ENCODE measurements around the gene OSBPL7. TPM values are rescaled to one million over a fixed set of nuclear protein-coding genes. Genes with fewer than 3 reads are reported as not detected.

The OSBPL7 gene
- polyA plus RNA-seq, 1 donor (not counting 4 experiments of a cell fraction or from before 2014, with no cell fraction given), result 1.9 TPM

GRCh38 chr17:47791025-47791424 lies 30.6 kb downstream of the OSBPL7 start:
- no peaks in the 10 kb centered on the region for H3K4me1 ChIP-seq (ENCODE audit: control insufficient read depth, extremely low read depth, insufficient read depth, low read length)
- H3K36me3 ChIP-seq (ENCODE audit: control insufficient read depth in 2 of 2, extremely low read depth in 1 of 2, insufficient read depth in 2 of 2, low read length in 2 of 2), result no peaks in the 10 kb centered on the region
- H3K27ac ChIP-seq (ENCODE audit: control insufficient read depth, insufficient read depth, low read length), result no peak overlapping the region
- no peaks in the 10 kb centered on the region for H3K79me2 ChIP-seq (ENCODE audit: control insufficient read depth, insufficient read depth, low read length)
- no peak overlapping the region for H2AFZ ChIP-seq (ENCODE audit: control insufficient read depth, low read length)
- dilution Hi-C loops (cut with MboI; ENCODE audit: extremely low pct_ligation_motif_present, low sequenced_read_pairs), result no loop called here
- FAIRE-seq (no peak), DNase-seq (ENCODE audit: low read depth, low spot score) (no peak)
- no peak overlapping the region for H3K4me3 ChIP-seq (ENCODE audit: control insufficient read depth in 2 of 3, extremely low read depth in 1 of 3, insufficient read depth in 2 of 3, low read depth in 1 of 3, low read length in 3 of 3)
- H4K20me1 ChIP-seq (ENCODE audit: control insufficient read depth, extremely low read depth, insufficient read depth, low read length), result no peaks in the 10 kb centered on the region
- H3K9me1 ChIP-seq (ENCODE audit: control insufficient read depth, extremely low read depth, insufficient read depth, low read length), result no peaks in the 10 kb centered on the region
- H3K9ac ChIP-seq (ENCODE audit: control insufficient read depth, extremely low read depth, insufficient read depth, low read length), result no peak overlapping the region
- peaks cover 39% of the 10 kb centered on the region for H3K27me3 ChIP-seq (ENCODE audit: control insufficient read depth, extremely low read depth, insufficient read depth, low read length)
- H3K9me3 ChIP-seq (ENCODE audit: control insufficient read depth, low read depth, low read length), result no peaks in the 10 kb centered on the region
- TF ChIP-seq EZH2 (IDR thresholded peaks at IDR 0.05; ENCODE audit: low read length), result no peak
- TF ChIP-seq, protein P1, sequence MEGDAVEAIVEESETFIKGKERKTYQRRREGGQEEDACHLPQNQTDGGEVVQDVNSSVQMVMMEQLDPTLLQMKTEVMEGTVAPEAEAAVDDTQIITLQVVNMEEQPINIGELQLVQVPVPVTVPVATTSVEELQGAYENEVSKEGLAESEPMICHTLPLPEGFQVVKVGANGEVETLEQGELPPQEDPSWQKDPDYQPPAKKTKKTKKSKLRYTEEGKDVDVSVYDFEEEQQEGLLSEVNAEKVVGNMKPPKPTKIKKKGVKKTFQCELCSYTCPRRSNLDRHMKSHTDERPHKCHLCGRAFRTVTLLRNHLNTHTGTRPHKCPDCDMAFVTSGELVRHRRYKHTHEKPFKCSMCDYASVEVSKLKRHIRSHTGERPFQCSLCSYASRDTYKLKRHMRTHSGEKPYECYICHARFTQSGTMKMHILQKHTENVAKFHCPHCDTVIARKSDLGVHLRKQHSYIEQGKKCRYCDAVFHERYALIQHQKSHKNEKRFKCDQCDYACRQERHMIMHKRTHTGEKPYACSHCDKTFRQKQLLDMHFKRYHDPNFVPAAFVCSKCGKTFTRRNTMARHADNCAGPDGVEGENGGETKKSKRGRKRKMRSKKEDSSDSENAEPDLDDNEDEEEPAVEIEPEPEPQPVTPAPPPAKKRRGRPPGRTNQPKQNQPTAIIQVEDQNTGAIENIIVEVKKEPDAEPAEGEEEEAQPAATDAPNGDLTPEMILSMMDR (optimal IDR thresholded peaks at IDR 0.05 in 1 of 3, IDR thresholded peaks at IDR 0.05 in 1 of 3, conservative IDR thresholded peaks at IDR 0.05 in 1 of 3; ENCODE audit: extremely low read depth in 1 of 3, insufficient read depth in 2 of 3, low read length in 3 of 3), result no peak
- no peak overlapping the region for H3K4me2 ChIP-seq (ENCODE audit: control insufficient read depth, extremely low read depth, insufficient read depth, low read depth, low read length)

DNA sequence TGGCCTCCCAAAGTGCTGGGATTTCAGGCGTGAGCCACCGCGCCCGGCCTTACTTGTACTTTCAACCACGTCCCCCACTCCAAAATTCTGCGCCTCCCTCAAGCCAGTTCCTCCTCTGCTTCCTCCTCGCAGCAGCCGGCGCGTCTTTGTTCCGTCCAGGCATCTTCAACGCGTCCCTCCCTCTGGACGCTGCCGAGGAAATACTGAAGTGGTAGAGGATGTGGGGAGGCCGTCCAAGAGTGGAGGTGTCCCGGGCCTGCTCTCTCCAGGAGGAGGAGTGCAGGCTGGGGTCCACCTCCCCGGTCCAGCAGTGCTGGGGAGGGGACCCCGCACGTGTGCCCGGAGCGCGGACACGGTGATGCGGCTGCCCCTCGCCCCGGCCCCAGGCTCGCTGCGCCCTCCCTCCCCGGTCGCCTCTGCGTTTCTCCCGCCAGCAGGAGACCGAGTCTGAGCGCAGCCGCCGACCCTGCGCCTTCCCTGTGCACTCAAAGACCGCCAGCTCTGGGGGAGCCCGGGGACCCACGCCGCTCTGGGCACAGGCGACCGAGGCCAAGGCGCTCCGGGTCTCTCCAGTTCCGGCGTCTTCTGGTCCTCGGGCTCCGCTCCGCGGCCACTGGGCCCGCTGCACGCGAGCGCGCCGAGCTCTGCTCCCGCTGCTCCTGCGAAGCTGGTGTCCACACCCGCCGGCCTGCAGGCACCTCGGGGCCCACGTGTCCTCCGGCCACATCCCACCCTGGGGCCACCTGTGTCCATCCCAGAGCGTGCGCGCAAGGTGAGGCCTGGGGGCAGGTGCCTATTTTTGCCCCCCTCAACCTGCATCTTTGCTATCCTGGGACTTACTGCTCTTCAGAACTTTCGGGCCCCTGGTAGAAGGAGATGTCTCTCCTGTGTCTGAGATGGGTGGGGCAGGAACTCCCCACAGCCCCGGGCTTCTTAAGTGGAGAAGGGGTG lies 31.7 kb downstream of the OSBPL7 start:
- Histone ChIP-seq H3K4me1 (ENCODE audit: control insufficient read depth, extremely low read depth, insufficient read depth, low read length) (no peaks in the 10 kb centered on the region), H3K27ac (ENCODE audit: control insufficient read depth, insufficient read depth, low read length) (no peak overlapping the region), H3K9ac (ENCODE audit: control insufficient read depth, extremely low read depth, insufficient read depth, low read length) (no peak overlapping the region), H3K9me3 (ENCODE audit: control insufficient read depth, low read depth, low read length) (no peaks in the 10 kb centered on the region), H3K4me2 (ENCODE audit: control insufficient read depth, extremely low read depth, insufficient read depth, low read depth, low read length) (peak overlapping the region; percentile 41), H3K79me2 (ENCODE audit: control insufficient read depth, insufficient read depth, low read length) (no peaks in the 10 kb centered on the region), H2AFZ (ENCODE audit: control insufficient read depth, low read length) (no peak overlapping the region), H3K9me1 (ENCODE audit: control insufficient read depth, extremely low read depth, insufficient read depth, low read length) (no peaks in the 10 kb centered on the region), H3K36me3 (ENCODE audit: control insufficient read depth in 2 of 2, extremely low read depth in 1 of 2, insufficient read depth in 2 of 2, low read length in 2 of 2) (no peaks in the 10 kb centered on the region), H4K20me1 (ENCODE audit: control insufficient read depth, extremely low read depth, insufficient read depth, low read length) (no peaks in the 10 kb centered on the region), H3K27me3 (ENCODE audit: control insufficient read depth, extremely low read depth, insufficient read depth, low read length) (peaks cover 39% of the 10 kb centered on the region), H3K4me3 (ENCODE audit: control insufficient read depth in 2 of 3, extremely low read depth in 1 of 3, insufficient read depth in 2 of 3, low read depth in 1 of 3, low read length in 3 of 3) (peak overlapping the region; percentile 20 to 38 (median 35))
- dilution Hi-C loops (cut with MboI; ENCODE audit: extremely low pct_ligation_motif_present, low sequenced_read_pairs), result no loop called here
- DNase-seq (ENCODE audit: low read depth, low spot score) (no peak), FAIRE-seq (no peak)
- TF ChIP-seq EZH2 (IDR thresholded peaks at IDR 0.05; ENCODE audit: low read length), result no peak
- TF ChIP-seq, protein P1 (optimal IDR thresholded peaks at IDR 0.05 in 1 of 3, IDR thresholded peaks at IDR 0.05 in 1 of 3, conservative IDR thresholded peaks at IDR 0.05 in 1 of 3; ENCODE audit: extremely low read depth in 1 of 3, insufficient read depth in 2 of 3, low read length in 3 of 3), result peak; percentile 25 to 78 (median 66)

Measured in keratinocyte (primary cell).